ENCODE data around the gene RGL1. TPM values are rescaled to one million over a fixed set of nuclear protein-coding genes. Genes with fewer than 3 reads are reported as not detected.

Gene RGL1
- total and polyA plus RNA-seq, 9 of the 15 experiments (the other 6 are each of a cell fraction or from before 2014, with no cell fraction given): under 0.01 to 0.07 (median 0.04) TPM

DNA sequence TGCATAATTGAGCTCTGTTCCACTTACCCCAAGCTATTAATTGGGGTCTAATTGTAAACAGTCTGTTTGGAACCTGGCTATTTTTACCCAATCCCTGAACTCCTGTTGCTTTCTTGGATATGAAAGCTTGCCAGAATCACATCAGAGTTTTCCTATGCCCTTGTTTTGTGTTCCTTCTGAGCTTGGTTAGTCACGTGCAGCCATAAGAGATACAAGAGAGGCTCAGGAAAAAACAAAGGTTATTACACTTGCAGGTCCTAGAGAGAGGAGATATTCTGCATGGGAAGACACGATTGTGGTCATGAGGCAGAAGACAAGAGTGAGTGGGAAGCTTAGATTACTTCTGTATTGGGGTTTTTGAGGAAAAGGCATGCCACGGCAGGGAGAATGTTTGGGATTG lies 46.0 kb upstream of the RGL1 start (continued):
- TF ChIP-seq, protein P1, sequence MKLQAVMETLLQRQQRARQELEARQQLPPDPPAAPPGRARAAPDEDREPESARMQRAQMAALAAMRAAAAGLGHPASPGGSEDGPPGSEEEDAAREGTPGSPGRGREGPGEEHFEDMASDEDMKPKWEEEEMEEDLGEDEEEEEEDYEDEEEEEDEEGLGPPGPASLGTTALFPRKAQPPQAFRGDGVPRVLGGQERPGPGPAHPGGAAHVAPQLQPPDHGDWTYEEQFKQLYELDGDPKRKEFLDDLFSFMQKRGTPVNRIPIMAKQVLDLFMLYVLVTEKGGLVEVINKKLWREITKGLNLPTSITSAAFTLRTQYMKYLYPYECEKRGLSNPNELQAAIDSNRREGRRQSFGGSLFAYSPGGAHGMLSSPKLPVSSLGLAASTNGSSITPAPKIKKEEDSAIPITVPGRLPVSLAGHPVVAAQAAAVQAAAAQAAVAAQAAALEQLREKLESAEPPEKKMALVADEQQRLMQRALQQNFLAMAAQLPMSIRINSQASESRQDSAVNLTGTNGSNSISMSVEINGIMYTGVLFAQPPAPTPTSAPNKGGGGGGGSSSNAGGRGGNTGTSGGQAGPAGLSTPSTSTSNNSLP (IDR thresholded peaks at IDR 0.05; ENCODE audit: borderline replicate concordance, low read depth, low read length): no peak
- TF ChIP-seq RBM22 (IDR thresholded peaks at IDR 0.05; ENCODE audit: low read depth, low read length, poor library complexity, severe bottlenecking): no peak
- no peak for TF ChIP-seq GTF2F1 (IDR thresholded peaks at IDR 0.05; ENCODE audit: low read depth, low read length)
- TF ChIP-seq LEF1 (IDR thresholded peaks at IDR 0.05): no peak

DNA sequence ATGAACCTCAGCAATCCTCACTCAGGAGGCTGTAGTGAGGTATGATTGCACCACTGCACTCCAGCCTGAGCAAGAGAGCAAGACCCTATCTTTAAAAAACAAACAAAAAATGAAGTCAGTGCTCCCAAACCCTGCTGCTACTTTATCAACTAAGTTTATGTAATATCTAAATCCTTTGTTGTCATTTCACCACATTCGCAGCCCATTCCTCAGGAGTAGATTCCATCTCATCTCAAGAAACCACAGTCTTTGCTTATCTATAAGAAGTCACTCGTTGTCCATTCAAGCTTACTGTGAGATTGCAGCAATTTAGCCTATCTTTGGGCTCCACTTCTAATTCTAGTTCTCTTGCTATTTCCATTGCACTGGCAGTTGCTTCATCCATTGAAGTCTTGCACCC lies 44.3 kb upstream of the RGL1 start:
- Histone ChIP-seq H3K9me3 (replicated peaks; ENCODE audit: control insufficient read depth, insufficient read depth, low read depth, low read length) (no peaks in the 10 kb centered on the region), H2AFZ (ENCODE audit: low read depth, low read length) (no peak overlapping the region), H4K20me1 (replicated peaks; ENCODE audit: control insufficient read depth, insufficient read depth, low read length) (no peaks in the 10 kb centered on the region), H3K4me2 (ENCODE audit: insufficient read depth, low read length) (no peak overlapping the region), H3K36me3 (ENCODE audit: control insufficient read depth, insufficient read depth, low read length) (no peaks in the 10 kb centered on the region), H3K27ac (ENCODE audit: extremely low read depth, low read depth, low read length) (no peak overlapping the region), H3K79me2 (ENCODE audit: control insufficient read depth, insufficient read depth, low read length) (no peaks in the 10 kb centered on the region), H3K27me3 (ENCODE audit: control insufficient read depth in 2 of 2, insufficient read depth in 2 of 2, low read length in 2 of 2) (no peaks in the 10 kb centered on the region), H3K4me3 (no peak overlapping the region), H3K4me1 (replicated peaks in 1 of 2; ENCODE audit: control insufficient read depth in 2 of 2, insufficient read depth in 2 of 2, low read length in 2 of 2) (no peaks in the 10 kb centered on the region), H3K9ac (ENCODE audit: insufficient read depth in 1 of 2, low read depth in 2 of 2, low read length in 2 of 2) (no peak overlapping the region), H3K9me1 (ENCODE audit: control insufficient read depth, insufficient read depth, low read length) (no peaks in the 10 kb centered on the region)
- in situ Hi-C loops (cut with MboI) (no loop called here), intact Hi-C loops (cut with micrococcal nuclease) (no loop called here)
- FAIRE-seq (no peak), ATAC-seq (no peak), DNase-seq (ENCODE audit: extremely low read depth in 1 of 4, low spot score in 3 of 4) (no peak)
- no TSS peak for BruUV-seq (replicated peaks)
- CTCF ChIA-PET (ENCODE audit: low intra/inter-chr PET ratio): no interaction called here
- POLR2A ChIA-PET: no interaction called here
- TF ChIP-seq, protein P2, sequence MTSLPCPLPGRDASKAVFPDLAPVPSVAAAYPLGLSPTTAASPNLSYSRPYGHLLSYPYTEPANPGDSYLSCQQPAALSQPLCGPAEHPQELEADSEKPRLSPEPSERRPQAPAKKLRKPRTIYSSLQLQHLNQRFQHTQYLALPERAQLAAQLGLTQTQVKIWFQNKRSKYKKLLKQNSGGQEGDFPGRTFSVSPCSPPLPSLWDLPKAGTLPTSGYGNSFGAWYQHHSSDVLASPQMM (CRISPR knock-in tag; IDR thresholded peaks at IDR 0.05): no peak
- WGBS (ENCODE audit: insufficient coverage, low coverage, missing lambda C conversion rate): 0% methylated on average over 2 of the region's 2 CpGs

Measured in K562 (cell line).